Esophagus squamous epithelium (tissue), 4 donors: ENCODE measurements around the gene WDR46.

Experiments used
- CTCF ChIP-seq, 6 experiments: fragments of 450-650 bp in 4 of 6; fragments of 200-600 bp in 2 of 6; sonication (generic) in 2 of 6; IDR thresholded peaks; one replicate each; pipeline ENCODE4 v1.5.1; 2016 to 2019; ENCODE audit warnings: antibody characterized with exemption in 6 of 6, mild to moderate bottlenecking in 4 of 6, moderate library complexity in 4 of 6
- POLR2A ChIP-seq, 4 donors: fragments of 450-650 bp; IDR thresholded peaks; one replicate each; pipeline ENCODE4 v1.6.1; 2017; ENCODE audit warnings: antibody characterized with exemption in 4 of 4, mild to moderate bottlenecking in 4 of 4, moderate library complexity in 3 of 4

GRCh38 chr6:33277663-33278391 lies 11.2 kb downstream of the WDR46 start:
- TF ChIP-seq CTCF (IDR thresholded peaks at IDR 0.05) (no peak), POLR2A (IDR thresholded peaks at IDR 0.05) (no peak)
